HEK293 (cell line): Measurements from ENCODE around the gene ADORA2A.

ENCODE experiments used
- CTCF ChIA-PET: fragments of 350-600 bp; formaldehyde crosslinking; extraction: SDS; loops from one replicate; lab custom pipeline; 2021; ENCODE audit warnings: antibody characterized with exemption; lab: Yijun Ruan, JAX
- POLR2A ChIA-PET: fragments of 300-600 bp; formaldehyde crosslinking; extraction: SDS; loops from one replicate; lab custom pipeline; 2020; ENCODE audit warnings: antibody characterized with exemption, inconsistent platforms; lab: Yijun Ruan, JAX
- H3K27ac ChIP-seq: fragments of 200-500 bp; sonication (Bioruptor generic); 2 replicates; pipeline ENCODE4 v1.5.1; 2014; ENCODE audit warnings: low read depth, low read length, control low read depth, inconsistent platforms; ENCODE audit errors: extremely low read depth
- H3K36me3 ChIP-seq, 2 experiments: fragments of 200-500 bp in 1 of 2; sonication (Bioruptor generic) in 1 of 2; 1 replicate in 1 of 2; 2 replicates in 1 of 2; pipeline ENCODE4 v1.5.1; 2014 to 2017; ENCODE audit warnings: inconsistent platforms in 2 of 2, low read length in 2 of 2; ENCODE audit not compliant: control insufficient read depth in 2 of 2, insufficient read depth in 1 of 2
- H3K4me1 ChIP-seq: fragments of 200-500 bp; sonication (Bioruptor generic); 2 replicates; pipeline ENCODE4 v1.5.1; 2014; ENCODE audit warnings: mild to moderate bottlenecking, low read length, inconsistent platforms; ENCODE audit not compliant: control insufficient read depth, insufficient read depth
- H3K4me3 ChIP-seq: 2 replicates; pipeline ENCODE4 v1.5.1; 2011; ENCODE audit warnings: low read depth, mild to moderate bottlenecking, control low read depth, low read length, moderate library complexity
- H3K9me3 ChIP-seq: fragments of 200-500 bp; sonication (Bioruptor generic); 2 replicates; pipeline ENCODE4 v1.5.1; 2014; ENCODE audit warnings: low read depth, low read length, inconsistent platforms; ENCODE audit not compliant: control insufficient read depth, insufficient read depth
- EGR2 ChIP-seq: fragments of 450-650 bp; formaldehyde crosslinking; IDR thresholded peaks from 2 replicates; pipeline ENCODE4 v1.5.1; 2016; ENCODE audit warnings: low read depth, missing biosample characterization, missing genetic modification characterization
- GLI2 ChIP-seq: fragments of 450-650 bp; formaldehyde crosslinking; IDR thresholded peaks from 2 replicates; pipeline ENCODE4; 2017; ENCODE audit warnings: missing biosample characterization, missing genetic modification characterization, low read depth, borderline replicate concordance
- GLIS1 ChIP-seq: fragments of 450-650 bp; formaldehyde crosslinking; IDR thresholded peaks from 2 replicates; pipeline ENCODE4 v1.5.1; 2016; ENCODE audit warnings: missing biosample characterization, missing genetic modification characterization
- HIC1 ChIP-seq: fragments of 450-650 bp; formaldehyde crosslinking; IDR thresholded peaks from 2 replicates; pipeline ENCODE4 v1.5.1; 2016; ENCODE audit warnings: missing biosample characterization, missing genetic modification characterization
- KLF7 ChIP-seq: fragments of 450-650 bp; formaldehyde crosslinking; IDR thresholded peaks from 2 replicates; pipeline ENCODE4 v1.5.1; 2016; ENCODE audit warnings: missing biosample characterization, missing genetic modification characterization, borderline replicate concordance
- KLF9 ChIP-seq: fragments of 450-650 bp; formaldehyde crosslinking; IDR thresholded peaks from 2 replicates; pipeline ENCODE4 v1.5.1; 2016; ENCODE audit warnings: missing biosample characterization, missing genetic modification characterization, low read depth
- MZF1 ChIP-seq: fragments of 450-650 bp; formaldehyde crosslinking; IDR thresholded peaks from 2 replicates; pipeline ENCODE4 v1.5.1; 2017; ENCODE audit warnings: missing biosample characterization, missing genetic modification characterization, borderline replicate concordance
- PATZ1 ChIP-seq: fragments of 450-650 bp; formaldehyde crosslinking; IDR thresholded peaks from 2 replicates; pipeline ENCODE4 v1.5.1; 2016; ENCODE audit warnings: missing biosample characterization, missing genetic modification characterization
- REPIN1 ChIP-seq: fragments of 450-650 bp; formaldehyde crosslinking; IDR thresholded peaks from 2 replicates; pipeline ENCODE4 v1.5.1; 2017; ENCODE audit warnings: missing biosample characterization, missing genetic modification characterization, low read depth
- SP2 ChIP-seq: fragments of 450-650 bp; formaldehyde crosslinking; IDR thresholded peaks from 2 replicates; pipeline ENCODE4 v1.5.1; 2016; ENCODE audit warnings: missing biosample characterization, missing genetic modification characterization
- WT1 ChIP-seq: fragments of 450-650 bp; formaldehyde crosslinking; IDR thresholded peaks from 2 replicates; pipeline ENCODE4 v1.5.1; 2016; ENCODE audit warnings: missing biosample characterization, missing genetic modification characterization
- ZNF121 ChIP-seq: fragments of 450-650 bp; formaldehyde crosslinking; IDR thresholded peaks from 2 replicates; pipeline ENCODE4 v1.5.1; 2016; ENCODE audit warnings: missing biosample characterization, missing genetic modification characterization
- ZNF155 ChIP-seq: fragments of 450-650 bp; formaldehyde crosslinking; IDR thresholded peaks from 2 replicates; pipeline ENCODE4 v1.5.1; 2016; ENCODE audit warnings: missing biosample characterization, missing genetic modification characterization
- ZNF239 ChIP-seq: fragments of 450-650 bp; formaldehyde crosslinking; IDR thresholded peaks from 2 replicates; pipeline ENCODE4 v1.5.1; 2016; ENCODE audit warnings: missing biosample characterization, missing genetic modification characterization
- ZNF248 ChIP-seq: fragments of 450-650 bp; formaldehyde crosslinking; IDR thresholded peaks from 2 replicates; pipeline ENCODE4 v1.5.1; 2017; ENCODE audit warnings: missing biosample characterization, missing genetic modification characterization
- ZNF350 ChIP-seq: fragments of 450-650 bp; formaldehyde crosslinking; IDR thresholded peaks from 2 replicates; pipeline ENCODE4 v1.5.0; 2017; ENCODE audit warnings: missing biosample characterization, mild to moderate bottlenecking, missing genetic modification characterization
- ZNF366 ChIP-seq: fragments of 450-650 bp; formaldehyde crosslinking; conservative IDR thresholded peaks from 2 replicates; pipeline ENCODE4 v1.5.1; 2016; ENCODE audit warnings: missing biosample characterization, missing genetic modification characterization
- ZNF37A ChIP-seq: fragments of 450-650 bp; IDR thresholded peaks from 2 replicates; pipeline ENCODE4 v1.5.1; 2018; ENCODE audit warnings: missing biosample characterization, missing genetic modification characterization
- ZNF398 ChIP-seq: fragments of 450-650 bp; formaldehyde crosslinking; IDR thresholded peaks from 2 replicates; pipeline ENCODE4 v1.5.1; 2017; ENCODE audit warnings: missing biosample characterization, missing genetic modification characterization
- ZNF404 ChIP-seq: fragments of 450-650 bp; formaldehyde crosslinking; IDR thresholded peaks from 2 replicates; pipeline ENCODE4 v1.5.1; 2017; ENCODE audit warnings: missing biosample characterization, missing genetic modification characterization
- ZNF433 ChIP-seq: fragments of 450-650 bp; formaldehyde crosslinking; IDR thresholded peaks from 2 replicates; pipeline ENCODE4 v1.5.1; 2016; ENCODE audit warnings: missing biosample characterization, missing genetic modification characterization, low read depth
- ZNF513 ChIP-seq: fragments of 450-650 bp; IDR thresholded peaks from 2 replicates; pipeline ENCODE4 v1.5.1; 2018; ENCODE audit warnings: missing biosample characterization, missing genetic modification characterization
- ZNF530 ChIP-seq: fragments of 450-650 bp; formaldehyde crosslinking; IDR thresholded peaks from 2 replicates; pipeline ENCODE4 v1.5.1; 2016; ENCODE audit warnings: low read depth, missing biosample characterization, missing genetic modification characterization
- ZNF544 ChIP-seq: fragments of 450-650 bp; formaldehyde crosslinking; IDR thresholded peaks from 2 replicates; pipeline ENCODE4 v1.5.0; 2017; ENCODE audit warnings: missing biosample characterization, missing genetic modification characterization
- ZNF549 ChIP-seq: fragments of 450-650 bp; IDR thresholded peaks from 2 replicates; pipeline ENCODE4 v1.5.1; 2018; ENCODE audit warnings: missing biosample characterization, missing genetic modification characterization, mild to moderate bottlenecking, inconsistent platforms, moderate library complexity
- ZNF664 ChIP-seq: fragments of 450-650 bp; formaldehyde crosslinking; IDR thresholded peaks from 2 replicates; pipeline ENCODE4 v1.5.1; 2016; ENCODE audit warnings: missing biosample characterization, missing genetic modification characterization
- ZNF677 ChIP-seq: fragments of 450-650 bp; IDR thresholded peaks from 2 replicates; pipeline ENCODE4 v1.5.0; 2018; ENCODE audit warnings: missing biosample characterization, mild to moderate bottlenecking, missing genetic modification characterization, moderate library complexity
- ZNF747 ChIP-seq: fragments of 450-650 bp; formaldehyde crosslinking; IDR thresholded peaks from 2 replicates; pipeline ENCODE4 v1.5.1; 2016; ENCODE audit warnings: missing biosample characterization, missing genetic modification characterization
- ZNF785 ChIP-seq: fragments of 450-650 bp; formaldehyde crosslinking; IDR thresholded peaks from 2 replicates; pipeline ENCODE4 v1.5.1; 2016; ENCODE audit warnings: missing biosample characterization, missing genetic modification characterization

The ADORA2A gene

GRCh38 chr22:24453853-24454252 lies 26.5 kb downstream of the ADORA2A start:
- Histone ChIP-seq H3K27ac (no peak overlapping the region), H3K4me1 (no peaks in the 10 kb centered on the region), H3K9me3 (no peaks in the 10 kb centered on the region), H3K36me3 (no peaks in the 10 kb centered on the region), H3K4me3 (no peak overlapping the region)
- POLR2A ChIA-PET, result no interaction called here
- no peak for TF ChIP-seq ZNF239
- TF ChIP-seq WT1, result no peak
- TF ChIP-seq ZNF350 (tag by site-specific recombination), result no peak
- TF ChIP-seq ZNF433, result no peak
- no peak for TF ChIP-seq GLIS1 (tag by site-specific recombination)
- no peak for TF ChIP-seq ZNF747 (tag by site-specific recombination)
- TF ChIP-seq KLF7 (tag by site-specific recombination), result no peak
- no peak for TF ChIP-seq ZNF513 (tag by site-specific recombination)
- no peak for TF ChIP-seq REPIN1 (tag by site-specific recombination)
- no peak for TF ChIP-seq ZNF37A (tag by site-specific recombination)
- no peak for TF ChIP-seq ZNF248 (tag by site-specific recombination)
- TF ChIP-seq HIC1 (tag by site-specific recombination), result no peak
- no peak for TF ChIP-seq KLF9
- CTCF ChIA-PET, result no interaction called here

- H3K4me3 ChIP-seq, result no peak overlapping the region
- TF ChIP-seq ZNF785 (tag by site-specific recombination) (no peak), ZNF404 (tag by site-specific recombination) (no peak), SP2 (tag by site-specific recombination) (no peak), ZNF530 (tag by site-specific recombination) (no peak), ZNF155 (tag by site-specific recombination) (no peak), ZNF549 (tag by site-specific recombination) (no peak), ZNF121 (tag by site-specific recombination) (no peak), ZNF677 (no peak), ZNF664 (tag by site-specific recombination) (no peak), MZF1 (tag by site-specific recombination) (no peak), ZNF398 (tag by site-specific recombination) (no peak), ZNF544 (no peak), EGR2 (tag by site-specific recombination) (no peak), ZNF366 (tag by site-specific recombination) (no peak), PATZ1 (no peak), GLI2 (no peak)
- TF ChIP-seq, all 188 proteins: peak for 0
- POLR2A ChIA-PET, result no interaction called here
- H3K9me3 ChIP-seq, result no peaks in the 10 kb centered on the region
- CTCF ChIA-PET, result interaction anchor here (0.7 to 2.1 kb wide), 2 partner anchors 17 to 114 kb away, joined by 4 to 6 read pairs; no protein-coding TSS in a partner anchor
- no peaks in the 10 kb centered on the region for H3K36me3 ChIP-seq
- peaks cover 3% of the 10 kb centered on the region; the same call in 1 of the 2 replicates for H3K4me1 ChIP-seq
- no peak overlapping the region for H3K27ac ChIP-seq
These were observed 27.6 kb downstream of the ADORA2A start for GRCh38 chr22:24455039-24455438.
